GM19035 (cell line): Measurements from ENCODE around the gene SH2D6.

ENCODE experiments used
- ATAC-seq: cut with Tn5 transposase; IDR thresholded peaks from one replicate; pipeline ENCODE4 v1.9.1; 2021; ENCODE audit not compliant: unreplicated experiment

The SH2D6 gene

DNA sequence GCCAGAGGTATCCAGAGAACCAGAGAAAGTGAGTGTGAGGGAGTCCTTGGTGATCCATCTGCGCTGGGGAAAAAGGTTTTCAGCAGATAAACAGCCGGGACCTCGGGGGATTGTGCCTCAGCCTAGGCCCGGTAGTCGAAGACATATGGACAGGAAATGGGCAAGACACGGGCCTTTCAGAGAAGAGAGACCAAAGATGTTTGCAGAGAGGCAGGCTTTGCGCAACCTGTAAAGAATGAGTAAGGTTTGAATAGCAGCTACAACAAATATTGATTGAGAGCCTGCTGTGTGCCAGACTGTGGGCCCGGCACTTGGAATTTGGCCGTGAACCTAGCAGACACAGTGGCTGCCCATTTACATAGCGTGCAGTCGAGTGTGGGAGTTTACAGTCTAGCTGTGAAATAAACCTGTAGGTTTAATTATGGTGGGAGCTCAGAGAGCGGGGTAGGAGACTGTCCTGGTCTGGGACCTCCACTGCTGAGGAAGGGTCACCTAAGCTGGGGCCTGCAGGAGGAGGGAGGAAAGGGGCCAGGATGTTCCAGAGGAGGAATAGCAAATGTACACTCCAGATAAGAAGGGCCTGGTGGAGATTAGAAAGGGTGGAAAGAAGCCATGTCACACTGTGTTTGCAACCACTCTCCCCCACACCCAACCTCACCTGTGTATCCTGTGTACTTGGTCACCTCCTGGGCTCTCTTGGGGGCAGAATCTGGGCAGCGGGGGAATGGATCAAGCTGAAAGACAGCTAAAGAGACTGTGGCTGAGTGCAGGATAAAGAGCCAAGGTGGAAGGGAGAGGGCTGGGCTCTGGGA, 3.0 kb downstream of the SH2D6 start:
- no peak for ATAC-seq

DNA sequence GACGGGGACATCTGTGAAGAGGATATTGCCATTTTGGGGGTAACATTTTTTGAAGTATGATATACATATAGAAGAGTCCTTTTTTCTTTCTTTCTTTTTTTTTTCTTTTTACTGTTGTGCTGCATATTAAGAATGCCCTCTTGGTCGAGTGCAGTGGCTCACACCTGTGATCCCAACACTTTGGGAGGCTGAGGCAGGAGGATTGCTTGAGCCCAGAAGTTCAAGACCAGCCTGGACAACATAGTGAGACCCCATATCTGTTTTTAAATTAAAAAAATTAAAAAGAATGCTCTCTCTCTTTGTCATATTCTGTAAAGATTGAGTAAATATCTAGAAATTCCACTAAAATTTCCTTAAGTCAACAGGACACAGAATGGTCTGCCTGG, 3.6 kb downstream of the SH2D6 start:
- no peak for ATAC-seq

DNA sequence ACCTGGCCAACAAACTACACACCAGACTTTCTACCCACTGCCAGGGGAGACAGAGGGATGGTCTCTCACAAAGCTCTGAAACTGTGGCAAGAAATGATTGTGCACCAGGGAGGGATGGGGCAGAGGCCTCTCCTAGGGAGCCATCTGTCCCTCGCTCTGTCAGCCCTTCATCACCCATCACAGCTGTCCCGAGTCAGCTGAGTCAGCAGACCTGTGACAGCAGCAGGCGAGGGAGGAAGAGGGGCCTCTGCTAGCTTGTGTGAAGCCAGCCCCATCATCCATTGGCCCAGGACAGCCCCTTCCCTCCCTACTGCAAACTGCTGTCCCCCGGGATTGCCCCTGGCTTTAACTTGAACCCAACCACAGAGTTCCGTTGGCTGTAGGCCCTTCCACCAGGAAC, 5.0 kb downstream of the SH2D6 start:
- ATAC-seq: no peak

DNA sequence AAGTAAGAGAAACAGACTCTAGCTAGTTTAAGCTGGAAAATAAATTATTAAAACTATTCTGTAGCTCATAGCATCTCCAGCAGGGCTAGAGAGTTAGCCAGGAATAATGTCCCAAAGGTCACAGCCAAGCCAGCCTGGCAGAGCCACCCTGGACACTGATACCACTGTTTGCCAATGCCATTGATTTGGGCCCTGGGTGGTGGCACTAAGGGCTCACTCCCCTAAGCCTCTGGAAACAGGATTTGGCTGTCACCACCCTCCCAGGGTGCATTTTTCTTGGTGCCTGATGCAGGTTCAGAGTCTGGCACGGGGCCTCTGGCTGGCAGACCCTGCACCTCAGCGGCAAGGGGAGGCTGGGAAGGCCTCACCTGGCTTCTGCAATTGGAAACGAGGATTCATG, 7.1 kb downstream of the SH2D6 start:
- ATAC-seq: no peak

DNA sequence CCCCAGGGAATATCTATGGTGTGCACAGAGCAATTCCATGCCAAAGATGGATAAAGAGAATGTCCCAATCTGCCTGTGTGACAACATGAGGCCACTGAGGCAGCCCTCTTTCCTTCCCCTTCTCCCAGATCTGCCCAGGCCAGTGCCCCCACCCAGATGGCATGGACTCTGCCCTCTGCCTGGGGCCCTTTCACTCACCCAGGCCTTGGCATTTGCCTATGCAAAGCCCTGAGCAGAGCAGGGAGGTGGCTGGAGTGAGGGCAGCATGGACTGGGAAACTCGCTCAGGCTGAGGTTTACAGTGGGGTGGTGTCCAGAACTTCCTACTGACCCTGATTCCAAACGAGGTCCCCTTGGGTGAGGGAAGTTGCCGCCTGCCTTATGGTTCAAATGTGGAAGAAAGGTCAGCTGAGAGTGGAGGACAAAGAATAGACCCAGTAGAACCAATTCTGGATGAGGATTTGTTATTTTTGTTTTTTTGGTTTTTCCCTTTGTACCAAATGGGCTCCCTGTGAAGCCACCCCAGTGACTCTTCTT, 8.9 kb downstream of the SH2D6 start:
- ATAC-seq: no peak

DNA sequence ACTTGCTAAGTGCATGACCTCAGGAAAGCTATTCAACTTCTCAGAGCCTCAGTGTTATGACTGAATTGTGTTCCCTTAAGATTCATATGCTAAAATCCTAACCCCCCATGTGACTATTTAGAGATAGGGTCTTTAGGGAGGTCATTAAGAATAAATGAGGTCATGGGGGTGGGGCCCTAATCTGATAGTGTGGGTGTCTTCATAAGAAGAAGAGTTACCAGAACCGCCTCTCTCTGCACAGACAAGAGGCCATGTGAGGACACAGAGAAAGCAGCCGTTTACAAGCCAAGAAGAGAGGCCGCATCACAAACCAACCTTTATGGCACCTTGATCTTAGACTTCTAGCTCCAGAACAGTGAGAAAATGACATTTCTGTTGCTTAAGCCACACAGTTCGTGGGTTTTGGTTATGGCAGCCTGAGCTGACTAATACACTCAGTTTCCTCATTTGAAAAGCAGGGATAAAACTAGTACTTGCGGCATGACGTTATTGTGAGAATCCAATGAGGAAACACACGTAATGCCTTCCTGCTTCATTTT, 9.9 kb downstream of the SH2D6 start:
- ATAC-seq: no peak

DNA sequence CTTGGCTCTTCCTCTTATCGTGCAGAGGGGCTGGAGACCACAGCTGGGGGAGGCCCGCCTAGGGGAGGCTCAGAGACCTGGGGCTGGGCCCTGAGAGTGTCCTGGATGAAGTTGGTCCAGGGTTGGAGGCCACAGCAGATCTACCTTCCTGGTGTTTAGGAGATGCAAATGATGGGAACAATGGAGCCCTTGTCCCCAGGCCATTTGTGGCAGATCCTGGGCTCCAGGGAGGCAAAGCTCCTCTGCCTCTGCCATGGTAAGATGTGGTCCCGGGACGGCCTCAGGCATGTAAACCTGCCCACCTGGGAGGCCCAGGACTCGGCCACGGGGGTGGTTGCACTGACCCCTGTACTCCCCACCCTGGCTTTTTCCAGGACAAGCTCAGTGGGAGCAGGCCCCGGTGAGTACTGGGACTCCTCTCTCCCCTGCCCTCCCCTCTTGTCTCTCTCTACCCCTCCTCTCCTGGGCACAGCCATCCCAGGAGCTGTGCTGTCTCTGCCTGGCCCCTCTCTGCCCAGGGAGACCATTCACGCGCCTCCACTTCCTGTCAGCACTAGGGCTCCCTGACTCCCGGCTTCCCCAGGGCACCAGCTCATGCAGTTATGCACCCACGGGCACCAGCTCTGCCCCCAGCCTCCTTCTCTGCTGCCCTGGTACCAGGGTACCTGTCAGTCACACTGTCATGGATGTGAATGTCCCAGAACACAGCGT, 10.9 kb downstream of the SH2D6 start:
- ATAC-seq: no peak

DNA sequence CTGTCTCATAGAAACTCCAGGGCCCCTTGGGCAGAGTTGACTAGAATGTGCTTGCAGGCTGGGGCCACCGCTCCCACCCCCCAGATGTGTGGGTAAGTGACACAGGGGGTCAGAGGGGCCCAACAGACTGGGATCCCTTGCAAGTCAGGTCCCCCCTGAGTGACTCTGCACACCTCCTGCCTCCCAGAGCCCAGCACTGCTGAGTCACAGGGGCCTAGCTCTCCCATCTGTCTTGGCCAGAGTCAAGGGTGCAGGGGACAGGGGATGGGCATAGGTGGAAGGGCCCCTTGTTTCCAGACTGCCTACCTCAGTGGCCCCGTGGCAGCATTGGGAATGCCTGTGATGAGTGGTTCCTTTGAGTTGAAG, 11.4 kb downstream of the SH2D6 start:
- no peak for ATAC-seq

DNA sequence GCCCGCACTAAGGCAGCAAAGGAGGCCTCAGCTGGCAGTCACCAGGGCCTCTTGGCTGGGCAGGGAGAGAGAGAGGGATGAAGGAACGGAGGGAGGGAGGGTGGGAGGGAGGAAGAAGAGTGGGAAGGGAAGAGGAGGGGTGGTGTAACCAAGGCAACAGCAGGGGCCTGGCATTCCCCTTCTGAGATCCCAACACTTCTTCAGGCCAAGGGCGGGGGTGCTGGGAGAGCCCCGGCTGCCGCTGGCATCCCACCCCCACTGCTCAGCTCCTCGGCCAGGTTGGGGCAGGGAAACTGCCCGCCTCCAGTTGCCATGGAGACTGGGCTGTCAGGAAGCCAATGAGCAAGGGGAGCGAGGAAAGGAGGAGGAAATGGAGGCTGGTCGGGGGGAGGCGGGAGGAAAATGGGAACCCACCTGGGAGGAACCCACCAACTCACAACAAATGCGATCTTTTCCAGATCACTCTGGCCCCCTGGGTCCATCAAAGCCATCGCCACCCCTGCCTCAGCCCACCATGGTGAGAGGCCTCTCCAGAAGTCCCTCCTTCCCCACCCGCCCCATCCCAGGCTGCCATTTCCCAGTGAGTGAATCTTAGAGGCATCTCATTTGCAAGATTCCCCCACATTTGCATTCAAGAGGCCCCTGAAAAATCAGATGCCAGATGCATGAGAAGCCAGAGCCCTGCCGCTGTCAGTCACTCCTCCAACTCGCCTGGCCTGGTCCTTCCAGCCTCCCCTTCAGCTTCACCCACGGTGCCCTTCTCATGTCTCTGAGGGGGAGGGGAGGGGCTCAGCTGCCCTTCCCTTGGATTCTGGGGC, 12.4 kb downstream of the SH2D6 start:
- ATAC-seq: no peak

DNA sequence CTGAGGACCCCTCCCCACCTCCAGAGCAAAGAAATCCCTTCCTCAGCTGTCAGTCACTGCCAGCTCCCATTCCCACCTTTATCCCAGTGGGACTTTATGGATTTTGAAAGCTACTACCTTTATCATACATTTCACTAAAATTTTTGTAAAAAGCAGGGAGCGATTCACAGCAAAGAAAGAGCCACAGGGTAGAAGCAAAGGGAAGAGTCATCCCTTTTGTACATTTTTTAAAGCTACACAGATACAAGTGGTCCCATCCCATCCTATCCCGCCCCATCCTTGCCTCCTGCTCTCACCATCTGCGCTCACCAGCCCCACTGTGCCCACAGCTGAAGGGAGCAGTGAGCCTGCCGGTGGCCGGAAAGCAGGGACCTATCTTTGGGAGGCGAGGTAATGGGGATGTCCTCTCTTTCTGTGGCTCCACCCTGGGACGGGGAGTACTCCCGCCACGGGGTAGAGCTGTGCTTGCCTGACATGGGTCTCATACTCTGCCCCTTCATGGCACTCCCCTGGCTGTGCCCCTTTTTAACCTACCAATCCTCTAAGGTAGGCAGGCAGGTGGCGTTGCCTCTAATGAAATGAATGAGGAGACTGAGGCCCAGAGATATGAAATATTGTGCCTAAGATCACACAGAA, 13.2 kb downstream of the SH2D6 start:
- ATAC-seq: no peak

DNA sequence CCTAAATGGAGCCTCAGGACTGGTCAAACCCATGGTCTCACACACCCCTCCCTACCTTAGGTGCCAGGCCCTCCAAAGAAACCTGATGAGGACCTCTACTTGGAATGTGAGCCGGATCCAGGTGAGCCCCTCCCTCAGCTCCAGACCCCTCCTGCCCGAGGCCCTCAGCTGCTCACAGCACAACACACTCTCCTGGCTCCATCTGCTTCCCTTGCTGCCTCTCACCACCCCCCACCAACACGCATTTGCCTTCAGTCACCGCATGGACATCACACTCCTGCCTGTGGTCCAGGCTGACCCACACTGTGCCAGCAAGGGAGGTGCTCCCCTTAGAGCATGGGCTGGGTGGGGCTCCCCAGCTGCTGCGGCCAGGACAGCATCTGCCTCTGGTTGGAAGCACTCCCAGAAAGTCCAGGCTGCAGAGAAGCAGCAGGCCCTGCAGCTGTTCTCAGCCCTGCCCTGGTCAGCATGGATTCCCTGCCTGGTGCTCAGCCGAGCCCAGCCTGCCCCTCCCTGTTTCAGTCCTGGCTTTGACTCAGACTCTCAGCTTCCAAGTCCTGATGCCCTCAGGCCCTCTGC, 15.1 kb downstream of the SH2D6 start:
- ATAC-seq: no peak

DNA sequence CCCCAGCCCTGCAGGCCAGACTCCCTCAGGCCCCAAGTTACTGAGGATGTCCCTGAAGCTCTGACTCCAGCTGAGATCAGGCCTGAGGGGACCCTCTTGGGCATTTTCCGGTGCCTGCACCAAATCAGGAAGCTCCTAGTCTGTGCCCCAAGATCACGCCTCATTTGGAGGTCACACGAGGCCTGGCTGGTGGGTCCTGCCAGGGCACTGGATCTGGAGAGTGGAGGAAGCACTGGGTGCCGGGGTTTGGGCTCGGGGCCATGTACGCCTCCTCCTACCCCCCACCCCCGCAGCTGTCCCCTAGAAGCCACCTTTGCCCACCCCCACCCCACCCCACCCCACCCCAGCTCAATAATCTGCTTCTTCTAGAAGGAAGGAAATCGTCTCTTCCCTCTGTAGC, 16.2 kb downstream of the SH2D6 start:
- ATAC-seq: no peak

DNA sequence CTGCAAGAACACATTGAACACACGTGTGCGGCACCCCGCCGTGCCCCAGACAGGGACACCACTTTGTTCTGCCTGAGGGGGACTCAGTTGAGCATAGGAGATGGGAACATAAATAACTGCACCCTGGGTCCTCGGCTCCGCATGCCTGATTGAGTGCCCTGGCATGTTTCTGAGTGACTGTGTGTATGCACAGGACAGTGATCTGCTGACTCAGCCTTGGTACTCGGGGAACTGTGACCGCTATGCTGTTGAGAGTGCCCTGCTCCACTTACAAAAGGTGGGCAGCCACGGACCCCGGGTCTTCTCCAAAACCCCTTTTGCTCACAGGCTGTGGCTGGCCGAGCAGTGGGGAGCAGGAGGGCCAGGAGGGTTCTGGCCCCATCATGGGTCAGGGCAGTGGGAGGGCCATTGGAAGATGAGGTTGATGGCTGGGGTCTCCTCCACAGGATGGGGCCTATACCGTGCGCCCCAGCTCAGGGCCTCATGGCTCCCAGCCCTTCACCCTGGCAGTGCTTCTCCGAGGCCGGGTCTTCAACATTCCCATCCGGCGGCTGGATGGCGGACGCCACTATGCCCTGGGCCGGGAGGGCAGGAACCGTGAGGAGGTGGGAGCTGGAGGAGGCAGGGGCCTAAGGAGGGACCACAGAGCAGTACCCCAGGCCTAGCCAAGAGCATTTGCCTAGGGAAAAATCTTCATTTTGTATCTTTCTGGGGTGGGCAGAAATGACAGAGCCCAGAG, 16.9 kb downstream of the SH2D6 start:
- no peak for ATAC-seq

DNA sequence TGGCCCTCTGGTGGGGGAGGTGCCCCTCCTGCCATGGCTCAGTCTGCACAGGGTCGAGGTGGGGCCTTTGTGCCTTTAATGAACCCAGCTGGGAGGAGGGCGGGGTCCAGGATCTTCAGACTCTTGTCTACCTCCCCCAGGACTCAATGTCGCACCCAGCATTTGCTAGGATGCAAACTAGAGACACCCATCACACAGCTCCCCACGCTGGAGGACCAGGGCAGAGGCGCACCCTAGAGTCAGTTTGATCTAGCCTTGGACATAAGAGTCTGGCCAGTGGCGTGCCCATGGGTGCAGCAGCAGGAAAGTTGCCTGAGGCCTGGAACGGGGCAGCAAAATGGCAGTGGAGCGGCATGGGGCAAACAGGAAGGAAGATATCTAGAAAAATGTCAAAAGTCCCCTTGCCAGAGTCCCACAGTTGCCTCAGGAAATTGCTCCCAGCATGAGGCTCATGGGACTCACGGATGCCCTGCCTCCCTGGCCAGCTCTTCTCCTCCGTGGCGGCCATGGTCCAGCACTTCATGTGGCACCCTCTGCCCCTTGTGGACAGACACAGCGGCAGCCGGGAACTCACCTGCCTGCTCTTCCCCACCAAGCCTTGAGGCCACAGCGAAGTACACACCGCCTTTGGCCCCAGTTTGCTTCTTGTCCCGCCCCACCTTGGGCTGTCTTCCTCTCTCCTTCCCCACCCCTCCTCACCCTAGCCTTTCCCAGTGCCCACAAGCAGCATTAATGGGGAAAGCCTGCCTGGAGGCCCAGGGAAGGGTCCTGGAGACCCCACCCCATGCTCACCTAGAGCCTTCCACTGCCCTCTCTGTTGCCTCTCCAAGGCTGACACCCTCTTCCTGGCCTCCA, 17.7 kb downstream of the SH2D6 start:
- ATAC-seq: no peak

DNA sequence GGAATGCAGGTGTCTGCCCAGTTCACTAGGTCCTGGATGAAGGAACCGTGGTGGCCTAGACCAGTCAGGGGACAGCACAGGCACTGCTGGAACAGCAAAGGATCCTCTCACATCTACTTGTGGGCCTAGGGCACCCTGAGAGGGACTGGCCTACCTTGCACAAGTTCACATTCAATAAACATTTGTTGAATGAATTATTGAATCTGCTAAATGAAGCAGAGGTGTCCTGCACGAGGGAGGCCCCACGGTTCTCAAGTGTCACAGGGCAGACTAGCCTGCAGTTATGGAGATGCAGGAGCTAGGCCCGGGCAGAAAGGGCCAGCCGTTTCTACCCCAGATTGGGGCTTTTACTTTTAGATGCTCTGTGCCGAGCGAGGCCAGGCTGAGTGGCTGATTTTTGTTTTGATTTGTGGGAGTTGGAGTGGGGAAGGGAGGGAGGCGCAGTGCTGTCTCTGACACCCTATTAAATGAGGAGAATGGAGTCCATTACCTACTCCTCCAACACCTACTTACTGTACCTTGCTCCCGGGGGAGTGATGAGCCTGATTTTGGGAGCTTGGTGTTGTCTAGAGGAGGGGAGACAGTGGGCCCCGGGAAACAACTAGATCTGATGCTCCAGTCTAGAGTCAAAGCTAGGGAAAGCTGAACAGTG, 18.4 kb downstream of the SH2D6 start:
- ATAC-seq: no peak

DNA sequence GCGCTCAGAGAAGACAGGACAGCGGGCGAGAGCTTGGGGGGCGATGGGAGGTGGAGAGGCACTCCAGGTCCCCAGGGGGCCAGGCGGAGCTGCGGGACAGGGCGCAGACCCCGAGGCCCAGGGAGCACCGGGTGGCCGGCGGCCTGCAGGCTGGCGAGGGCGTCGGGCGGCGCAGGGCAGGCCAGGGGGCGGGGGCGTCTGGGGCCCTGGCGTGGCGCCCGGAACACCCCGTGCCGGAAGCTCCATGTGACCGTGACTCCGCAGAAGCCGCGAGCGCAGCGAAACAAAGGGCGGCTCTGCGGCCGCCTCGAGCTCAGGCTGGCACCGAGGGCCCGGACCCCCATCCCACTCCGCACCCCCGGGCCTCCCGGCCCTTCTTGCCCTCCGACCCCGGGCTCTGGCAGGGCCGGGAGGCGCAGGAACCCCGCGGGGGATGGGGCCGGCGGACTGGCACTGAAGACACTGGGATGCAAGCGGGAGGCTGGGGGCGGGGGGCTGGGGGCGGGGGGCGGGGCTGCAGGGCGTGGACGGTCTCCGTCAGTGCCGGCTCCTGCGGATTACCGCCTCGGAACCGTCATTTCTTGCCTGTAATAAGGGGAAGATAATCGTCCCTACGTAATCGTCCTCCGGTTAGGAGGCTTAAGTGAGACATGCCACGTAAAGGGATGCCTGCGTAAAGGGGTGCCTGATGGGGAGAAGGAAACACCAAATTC, 19.1 kb downstream of the SH2D6 start:
- peak; percentile 79 for ATAC-seq

DNA sequence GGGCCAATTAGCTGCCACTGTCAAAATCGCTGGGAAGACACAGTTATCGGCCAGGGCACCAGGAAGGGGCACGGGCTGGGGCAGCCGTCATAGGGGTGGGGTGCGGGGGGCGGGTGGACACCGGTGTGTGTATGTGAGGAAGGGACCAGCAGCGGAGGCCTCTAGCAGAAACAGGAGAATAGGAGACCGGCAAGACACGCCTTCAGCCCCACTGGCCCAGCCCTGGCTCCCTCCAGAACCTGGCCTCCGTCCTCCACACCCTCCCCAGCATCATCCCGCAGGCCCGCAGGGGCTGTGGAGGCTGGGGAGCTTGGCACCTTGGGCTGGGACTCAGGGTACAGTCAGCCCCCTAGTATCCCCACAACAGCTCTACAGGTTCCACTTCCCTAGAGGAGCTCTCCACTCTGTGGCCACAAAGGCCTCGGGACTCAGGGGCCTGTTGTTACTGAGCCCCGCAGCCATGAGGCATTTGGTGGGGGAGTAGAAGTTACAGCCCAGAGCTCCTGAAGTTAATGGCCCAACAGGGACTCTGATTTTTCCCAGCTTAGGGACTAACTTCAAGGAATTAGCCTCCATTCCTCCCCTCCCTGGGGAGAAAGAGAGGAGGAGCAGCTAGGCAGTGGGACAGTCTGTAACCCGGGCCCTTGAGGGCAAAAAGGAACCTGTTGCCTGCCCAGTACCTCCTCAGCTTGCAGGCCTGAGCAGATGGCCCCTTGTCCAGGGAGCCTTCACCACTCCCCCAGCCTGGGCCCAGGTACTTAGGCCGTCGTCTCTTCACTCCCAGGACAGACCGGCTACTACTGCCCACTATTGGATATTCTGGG, 19.9 kb downstream of the SH2D6 start:
- no peak for ATAC-seq
